ENCODE results near the gene HIF1AN.

Gene HIF1AN

GRCh38 chr10:100506596-100507356, 29.0 kb upstream of the HIF1AN start:
- TF ChIP-seq, protein P1, sequence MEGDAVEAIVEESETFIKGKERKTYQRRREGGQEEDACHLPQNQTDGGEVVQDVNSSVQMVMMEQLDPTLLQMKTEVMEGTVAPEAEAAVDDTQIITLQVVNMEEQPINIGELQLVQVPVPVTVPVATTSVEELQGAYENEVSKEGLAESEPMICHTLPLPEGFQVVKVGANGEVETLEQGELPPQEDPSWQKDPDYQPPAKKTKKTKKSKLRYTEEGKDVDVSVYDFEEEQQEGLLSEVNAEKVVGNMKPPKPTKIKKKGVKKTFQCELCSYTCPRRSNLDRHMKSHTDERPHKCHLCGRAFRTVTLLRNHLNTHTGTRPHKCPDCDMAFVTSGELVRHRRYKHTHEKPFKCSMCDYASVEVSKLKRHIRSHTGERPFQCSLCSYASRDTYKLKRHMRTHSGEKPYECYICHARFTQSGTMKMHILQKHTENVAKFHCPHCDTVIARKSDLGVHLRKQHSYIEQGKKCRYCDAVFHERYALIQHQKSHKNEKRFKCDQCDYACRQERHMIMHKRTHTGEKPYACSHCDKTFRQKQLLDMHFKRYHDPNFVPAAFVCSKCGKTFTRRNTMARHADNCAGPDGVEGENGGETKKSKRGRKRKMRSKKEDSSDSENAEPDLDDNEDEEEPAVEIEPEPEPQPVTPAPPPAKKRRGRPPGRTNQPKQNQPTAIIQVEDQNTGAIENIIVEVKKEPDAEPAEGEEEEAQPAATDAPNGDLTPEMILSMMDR (IDR thresholded peaks at IDR 0.05): no peak
- peaks cover 44% of the 10 kb centered on the region for H3K36me3 ChIP-seq
- no peak overlapping the region for H3K27ac ChIP-seq
- no peaks in the 10 kb centered on the region for H3K27me3 ChIP-seq
- no peaks in the 10 kb centered on the region for H3K9me3 ChIP-seq
- peaks cover 30 to 31% of the 10 kb centered on the region in 2 experiments for H3K4me1 ChIP-seq (ENCODE audit: control insufficient read depth in 1 of 2, insufficient read depth in 1 of 2, low read depth in 1 of 2, low read length in 1 of 2)
- no peak overlapping the region for H3K4me3 ChIP-seq (ENCODE audit: low read depth in 1 of 2, low read length in 1 of 2)

- TF ChIP-seq, protein P1 (IDR thresholded peaks at IDR 0.05): no peak
- Histone ChIP-seq H3K9me3 (no peaks in the 10 kb centered on the region), H3K36me3 (peaks cover 39% of the 10 kb centered on the region), H3K4me1 (ENCODE audit: control insufficient read depth in 1 of 2, insufficient read depth in 1 of 2, low read depth in 1 of 2, low read length in 1 of 2) (peaks cover 36 to 37% of the 10 kb centered on the region in 2 experiments), H3K27ac (no peak overlapping the region), H3K4me3 (ENCODE audit: low read depth in 1 of 2, low read length in 1 of 2) (no peak overlapping the region), H3K27me3 (no peaks in the 10 kb centered on the region)
Observed at GRCh38 chr10:100507357-100507732, 28.4 kb upstream of the HIF1AN start.

DNA sequence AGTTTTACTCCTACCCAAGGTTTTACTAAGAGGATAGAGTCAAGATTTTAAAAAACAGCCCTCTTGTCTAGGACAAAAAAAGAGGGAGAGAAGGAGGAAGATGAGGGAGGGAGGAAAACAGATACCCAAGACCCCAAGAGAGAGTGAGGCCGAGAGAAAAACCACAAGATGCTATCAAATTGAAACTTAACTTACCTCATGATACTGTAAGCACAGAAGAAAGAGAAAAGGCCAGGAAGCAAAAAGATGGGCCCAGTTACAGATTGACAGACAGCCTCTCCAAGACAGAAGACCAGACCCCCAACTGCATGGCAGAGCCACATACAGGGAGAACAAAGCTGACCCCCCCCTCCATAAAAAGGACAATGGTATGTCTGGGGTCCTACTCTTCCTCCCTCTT, 27.5 kb upstream of the HIF1AN start:
- H3K4me3 ChIP-seq (ENCODE audit: low read depth in 1 of 2, low read length in 1 of 2): no peak overlapping the region
- H3K27ac ChIP-seq: no peak overlapping the region
- H3K9me3 ChIP-seq: no peaks in the 10 kb centered on the region
- TF ChIP-seq, protein P1 (IDR thresholded peaks at IDR 0.05): no peak
- no peaks in the 10 kb centered on the region for H3K27me3 ChIP-seq
- H3K4me1 ChIP-seq (ENCODE audit: control insufficient read depth in 1 of 2, insufficient read depth in 1 of 2, low read depth in 1 of 2, low read length in 1 of 2): peaks cover 43 to 44% of the 10 kb centered on the region in 2 experiments
- peaks cover 39% of the 10 kb centered on the region for H3K36me3 ChIP-seq

DNA sequence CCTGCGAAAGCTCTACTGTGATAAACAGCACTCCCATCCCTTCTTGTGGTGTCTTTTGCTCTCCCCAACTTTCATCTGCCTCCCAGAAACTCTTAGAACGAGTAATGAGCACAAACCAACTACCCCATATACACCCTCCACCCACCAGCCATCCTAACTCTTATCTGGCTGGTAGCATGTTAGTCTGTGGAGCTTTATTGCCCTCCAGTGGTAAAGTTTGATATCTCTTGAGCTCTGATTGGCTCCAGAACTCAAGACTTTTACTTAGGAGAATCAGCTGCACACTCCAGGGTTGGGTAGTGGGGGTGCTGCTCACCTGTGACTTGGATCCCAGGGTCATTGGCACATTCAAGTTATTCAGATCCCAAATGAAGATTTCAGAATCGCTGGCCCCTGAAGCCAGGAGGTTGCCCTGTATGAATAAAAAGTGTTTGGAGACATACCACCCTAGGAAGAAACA, 27.0 kb upstream of the HIF1AN start:
- H3K36me3 ChIP-seq: peaks cover 39% of the 10 kb centered on the region
- TF ChIP-seq, protein P1 (IDR thresholded peaks at IDR 0.05): no peak
- peaks cover 43 to 44% of the 10 kb centered on the region in 2 experiments for H3K4me1 ChIP-seq (ENCODE audit: control insufficient read depth in 1 of 2, insufficient read depth in 1 of 2, low read depth in 1 of 2, low read length in 1 of 2)
- no peak overlapping the region for H3K27ac ChIP-seq
- no peaks in the 10 kb centered on the region for H3K9me3 ChIP-seq
- no peaks in the 10 kb centered on the region for H3K27me3 ChIP-seq
- no peak overlapping the region for H3K4me3 ChIP-seq (ENCODE audit: low read depth in 1 of 2, low read length in 1 of 2)

- Histone ChIP-seq H3K9me3 (no peaks in the 10 kb centered on the region), H3K27me3 (no peaks in the 10 kb centered on the region), H3K4me1 (ENCODE audit: control insufficient read depth in 1 of 2, insufficient read depth in 1 of 2, low read depth in 1 of 2, low read length in 1 of 2) (peaks cover 43 to 44% of the 10 kb centered on the region in 2 experiments), H3K36me3 (peaks cover 34% of the 10 kb centered on the region), H3K4me3 (ENCODE audit: low read depth in 1 of 2, low read length in 1 of 2) (no peak overlapping the region), H3K27ac (no peak overlapping the region)
- TF ChIP-seq, protein P1 (IDR thresholded peaks at IDR 0.05): no peak
Observed at GRCh38 chr10:100509241-100509840, 26.4 kb upstream of the HIF1AN start.
